Mucosa of descending colon (tissue), 3 donors: Measurements from ENCODE around the gene SEM1. TPM values are rescaled to one million over a fixed set of nuclear protein-coding genes. Genes with fewer than 3 reads are reported as not detected.
"Not testable (repeated sequence)": the region's sequence is repeated elsewhere in the genome, so short reads cannot be mapped to it uniquely, and the experiment has no call there.

Experiments used
- ATAC-seq: fragments of 200-7000 bp; cut with Tn5 transposase; one replicate; pipeline ENCODE4 v1.9.1; 2020; ENCODE audit warnings: mild to moderate bottlenecking, moderate library complexity
- DNase-seq, 3 donors: peaks; one replicate each; pipeline ENCODE4 v3.0.0-alpha.2; 2020
- H3K36me3 ChIP-seq: fragments of 200-600 bp; one replicate; pipeline ENCODE4 v1.8.0; 2021; ENCODE audit warnings: low read depth, mild to moderate bottlenecking
- H3K4me1 ChIP-seq: fragments of 200-600 bp; one replicate; pipeline ENCODE4 v1.8.0; 2021; ENCODE audit warnings: low read depth, mild to moderate bottlenecking
- H3K4me3 ChIP-seq: fragments of 200-600 bp; one replicate; pipeline ENCODE4 v1.8.0; 2021; ENCODE audit warnings: mild to moderate bottlenecking
- H3K9me3 ChIP-seq: fragments of 200-600 bp; one replicate; pipeline ENCODE4 v1.8.0; 2021; ENCODE audit warnings: mild to moderate bottlenecking
- CTCF ChIP-seq: fragments of 200-600 bp; IDR thresholded peaks from one replicate; pipeline ENCODE4 v1.8.0; 2022; ENCODE audit warnings: antibody characterized with exemption, mild to moderate bottlenecking
- intact Hi-C, 2 donors: fragments of 100-400 bp; cut with DNase I in 1 of 2; cut with micrococcal nuclease in 1 of 2; formaldehyde crosslinking; loops; one replicate each; pipeline versions ENCODE4 v1.11.0 to v1.11.1; 2022; cut with DNase I, micrococcal nuclease
- total RNA-seq, 3 donors: library from RNA; stranded (reverse); fragmentation: NEBNext Ultra II Directional in 2 of 3; extraction: Animal tissue kit (Norgen Biotek cat#: 25700) in 2 of 3; gene quantifications; one replicate each; pipeline versions ENCODE4 v1.2.1 to v1.2.4, GENCODE V29; 2021 to 2023
- donor health status: DM: no; HTN: no; CAD: no; lungs with moderate emphysema.
- donor health status: DM: no; HTN: no; CAD: no.
- donor health status: DM: no; HTN: yes; CAD: no.

SEM1 gene
- total RNA-seq, 3 donors from 2014 or later = 41.6 to 44.4 (median 43.7) TPM

DNA sequence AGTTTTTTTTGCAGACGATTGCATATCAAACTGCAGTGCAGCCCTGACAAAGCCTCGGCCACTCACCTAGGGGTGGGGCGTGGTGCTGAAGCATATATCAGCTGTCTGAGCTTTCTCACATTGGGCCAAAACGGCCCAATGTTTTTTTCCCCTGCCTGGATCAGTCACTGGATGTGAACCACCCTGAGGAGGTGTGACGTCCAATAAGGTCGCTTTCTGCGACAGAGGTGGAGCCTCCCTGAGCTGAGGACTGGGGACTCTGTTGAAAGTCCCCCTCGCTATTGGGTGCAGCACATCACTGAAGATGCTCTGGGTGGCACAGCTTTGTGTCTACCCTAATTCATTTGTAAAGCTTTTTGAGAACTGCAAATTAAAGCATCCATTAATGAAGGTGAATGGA is 60.9 kb downstream of the SEM1 start:
- ATAC-seq = no peak
- TF ChIP-seq CTCF = no peak
- intact Hi-C loops = no loop called here
- no peaks in the 10 kb centered on the region for H3K4me1 ChIP-seq
- no peak for DNase-seq
- no peak overlapping the region for H3K4me3 ChIP-seq
- H3K36me3 ChIP-seq = no peaks in the 10 kb centered on the region
- H3K9me3 ChIP-seq = no peaks in the 10 kb centered on the region

GRCh38 chr7:96647733-96648132 is 61.9 kb downstream of the SEM1 start:
- no peaks in the 10 kb centered on the region for H3K4me1 ChIP-seq
- H3K4me3 ChIP-seq = no peak overlapping the region
- TF ChIP-seq CTCF = no peak
- ATAC-seq (no peak), DNase-seq (no peak)
- H3K36me3 ChIP-seq = no peaks in the 10 kb centered on the region
- intact Hi-C loops = no loop called here
- H3K9me3 ChIP-seq = no peaks in the 10 kb centered on the region

- Histone ChIP-seq H3K9me3 (no peaks in the 10 kb centered on the region), H3K4me3 (no peak overlapping the region), H3K4me1 (no peaks in the 10 kb centered on the region), H3K36me3 (no peaks in the 10 kb centered on the region)
- intact Hi-C loops = no loop called here
- ATAC-seq (no peak), DNase-seq (no peak)
- no peak for TF ChIP-seq CTCF
Observed at GRCh38 chr7:96645084-96645483, 64.6 kb downstream of the SEM1 start.

GRCh38 chr7:96643436-96643835 is 66.2 kb downstream of the SEM1 start:
- ATAC-seq, H3K4me3 ChIP-seq, DNase-seq, H3K9me3 ChIP-seq, H3K36me3 ChIP-seq, H3K4me1 ChIP-seq, intact Hi-C loops: not testable (repeated sequence)

DNA sequence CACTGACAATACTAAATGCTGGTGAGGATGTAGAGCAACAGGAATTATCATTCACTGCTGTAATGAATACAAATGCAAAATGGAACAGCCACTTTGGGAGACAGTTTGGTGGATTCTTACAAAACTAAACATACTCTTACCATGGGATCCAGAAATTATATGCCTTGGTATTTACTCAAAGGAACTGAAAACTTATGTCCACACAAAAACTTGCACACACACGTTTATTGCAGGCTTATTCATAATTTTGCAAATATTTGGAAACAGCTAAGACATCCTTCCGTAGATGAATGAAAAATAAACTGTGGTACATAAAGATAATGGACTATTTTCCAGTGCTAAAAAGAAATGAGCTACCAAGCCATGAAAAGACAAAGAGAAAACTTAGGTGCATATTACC is 69.6 kb downstream of the SEM1 start:
- Histone ChIP-seq H3K4me3 (no peak overlapping the region), H3K9me3 (no peaks in the 10 kb centered on the region), H3K36me3 (no peaks in the 10 kb centered on the region), H3K4me1 (no peaks in the 10 kb centered on the region)
- DNase-seq (no peak), ATAC-seq (no peak)
- intact Hi-C loops = no loop called here
- no peak for TF ChIP-seq CTCF
